WTC11 (cell line): ENCODE data around the gene FAM53A. TPM values are rescaled to one million over a fixed set of nuclear protein-coding genes. Genes with fewer than 3 reads are reported as not detected.

Experiments
- ATAC-seq: fragments of 200-7000 bp; cut with Tn5 transposase; 2 replicates; pipeline ENCODE4 v1.10.0; 2021; ENCODE audit warnings: mild to moderate bottlenecking, moderate library complexity
- CTCF ChIA-PET: fragments of 300-600 bp; sonication (Branson Sonifier 250); formaldehyde crosslinking; loops from one replicate; lab custom pipeline; 2021; ENCODE audit warnings: antibody characterized with exemption; lab: Charles Lee
- POLR2A ChIA-PET: fragments of 350-600 bp; sonication (Branson Sonifier 250); formaldehyde crosslinking; loops from one replicate; lab custom pipeline; 2021; ENCODE audit warnings: antibody characterized with exemption; lab: Charles Lee
- DNase-seq: peaks from one replicate; pipeline ENCODE4 v3.0.0; 2021; ENCODE audit warnings: low spot score
- H3K27ac Mint-ChIP-seq: 2 replicates; pipeline ENCODE4 v1.8.0; 2021; ENCODE audit warnings: mixed read lengths
- H3K27me3 Mint-ChIP-seq: 2 replicates; pipeline ENCODE4 v1.8.0; 2021; ENCODE audit warnings: low read depth, mild to moderate bottlenecking, moderate library complexity, mixed read lengths
- H3K36me3 Mint-ChIP-seq: 2 replicates; pipeline ENCODE4 v1.8.0; 2021; ENCODE audit warnings: mixed read lengths
- H3K4me1 Mint-ChIP-seq: 2 replicates; pipeline ENCODE4 v1.8.0; 2022; ENCODE audit warnings: mixed read lengths
- H3K4me3 Mint-ChIP-seq: 2 replicates; pipeline ENCODE4 v1.8.0; 2021; ENCODE audit warnings: mild to moderate bottlenecking, moderate library complexity, mixed read lengths
- H3K9me3 Mint-ChIP-seq: 2 replicates; pipeline ENCODE4 v1.8.0; 2021; ENCODE audit warnings: mixed read lengths
- ATF1 ChIP-seq: sonication (generic); formaldehyde crosslinking; IDR thresholded peaks from 2 replicates; pipeline ENCODE4 v1.8.1; 2023; ENCODE audit warnings: mild to moderate bottlenecking, moderate library complexity, missing genetic modification reagents
- ELF4 ChIP-seq: sonication (generic); formaldehyde crosslinking; IDR thresholded peaks from 2 replicates; pipeline ENCODE4 v1.8.1; 2022; ENCODE audit warnings: low read depth, mild to moderate bottlenecking, moderate library complexity, missing genetic modification reagents
- NR1H2 ChIP-seq: sonication (generic); formaldehyde crosslinking; IDR thresholded peaks from 2 replicates; pipeline ENCODE4 v1.9.0; 2021; ENCODE audit warnings: mild to moderate bottlenecking, moderate library complexity, missing genetic modification reagents
- NR3C1 ChIP-seq: sonication (generic); formaldehyde crosslinking; conservative IDR thresholded peaks from 2 replicates; pipeline ENCODE4 v1.8.1; 2023; ENCODE audit warnings: low read depth, mild to moderate bottlenecking, missing genetic modification reagents
- OVOL2 ChIP-seq: fragments of 250-450 bp; sonication (Bioruptor Pico); IDR thresholded peaks from 2 replicates; pipeline ENCODE4 v1.9.0; 2021; ENCODE audit warnings: mild to moderate bottlenecking, borderline replicate concordance
- PRDM15 ChIP-seq: sonication (generic); formaldehyde crosslinking; IDR thresholded peaks from 2 replicates; pipeline ENCODE4 v1.8.0; 2022; ENCODE audit warnings: missing genetic modification reagents
- PREB ChIP-seq: sonication (generic); formaldehyde crosslinking; IDR thresholded peaks from 2 replicates; pipeline ENCODE4 v1.8.1; 2022; ENCODE audit warnings: mild to moderate bottlenecking, missing genetic modification reagents, moderate library complexity, borderline replicate concordance
- RORB ChIP-seq: fragments of 250-450 bp; sonication (Bioruptor Pico); IDR thresholded peaks from 2 replicates; pipeline ENCODE4 v1.9.0; 2021; ENCODE audit warnings: mild to moderate bottlenecking
- ZMAT4 ChIP-seq: fragments of 250-450 bp; sonication (Bioruptor Pico); IDR thresholded peaks from 2 replicates; pipeline ENCODE4 v1.9.0; 2021; ENCODE audit warnings: mild to moderate bottlenecking
- total RNA-seq: library from RNA; stranded (reverse); gene quantifications from 3 replicates; pipeline ENCODE4 v1.2.3, GENCODE V29; 2021
- TF ChIP-seq, protein P1 (sequence below): sonication (generic); formaldehyde crosslinking; IDR thresholded peaks from 2 replicates; pipeline ENCODE4 v1.8.1; 2023; ENCODE audit warnings: mild to moderate bottlenecking, missing genetic modification reagents, borderline replicate concordance
- TF ChIP-seq, protein P2 (sequence below): fragments of 250-450 bp; sonication (Bioruptor Pico); IDR thresholded peaks from 2 replicates; pipeline ENCODE4 v1.9.0; 2021; ENCODE audit warnings: moderate library complexity, mild to moderate bottlenecking, inconsistent platforms, borderline replicate concordance

FAM53A gene
- total RNA-seq, 1 experiment from 2014 or later, result 2.9 TPM

- no peak overlapping the region for H3K4me3 Mint-ChIP-seq
- no peak overlapping the region for H3K27ac Mint-ChIP-seq
- CTCF ChIA-PET, result interaction anchor here (1.1 to 1.2 kb wide), 2 partner anchors 61 to 277 kb away, joined by 3 read pairs; no protein-coding TSS in a partner anchor
- H3K4me1 Mint-ChIP-seq, result no peaks in the 10 kb centered on the region
- ATAC-seq (no peak), DNase-seq (no peak)
- H3K27me3 Mint-ChIP-seq, result no peaks in the 10 kb centered on the region
- POLR2A ChIA-PET, result no interaction called here
- no peaks in the 10 kb centered on the region for H3K9me3 Mint-ChIP-seq
- H3K36me3 Mint-ChIP-seq, result no peaks in the 10 kb centered on the region
- TF ChIP-seq RORB (no peak), NR3C1 (CRISPR knock-in tag) (no peak)
- TF ChIP-seq, protein P1, sequence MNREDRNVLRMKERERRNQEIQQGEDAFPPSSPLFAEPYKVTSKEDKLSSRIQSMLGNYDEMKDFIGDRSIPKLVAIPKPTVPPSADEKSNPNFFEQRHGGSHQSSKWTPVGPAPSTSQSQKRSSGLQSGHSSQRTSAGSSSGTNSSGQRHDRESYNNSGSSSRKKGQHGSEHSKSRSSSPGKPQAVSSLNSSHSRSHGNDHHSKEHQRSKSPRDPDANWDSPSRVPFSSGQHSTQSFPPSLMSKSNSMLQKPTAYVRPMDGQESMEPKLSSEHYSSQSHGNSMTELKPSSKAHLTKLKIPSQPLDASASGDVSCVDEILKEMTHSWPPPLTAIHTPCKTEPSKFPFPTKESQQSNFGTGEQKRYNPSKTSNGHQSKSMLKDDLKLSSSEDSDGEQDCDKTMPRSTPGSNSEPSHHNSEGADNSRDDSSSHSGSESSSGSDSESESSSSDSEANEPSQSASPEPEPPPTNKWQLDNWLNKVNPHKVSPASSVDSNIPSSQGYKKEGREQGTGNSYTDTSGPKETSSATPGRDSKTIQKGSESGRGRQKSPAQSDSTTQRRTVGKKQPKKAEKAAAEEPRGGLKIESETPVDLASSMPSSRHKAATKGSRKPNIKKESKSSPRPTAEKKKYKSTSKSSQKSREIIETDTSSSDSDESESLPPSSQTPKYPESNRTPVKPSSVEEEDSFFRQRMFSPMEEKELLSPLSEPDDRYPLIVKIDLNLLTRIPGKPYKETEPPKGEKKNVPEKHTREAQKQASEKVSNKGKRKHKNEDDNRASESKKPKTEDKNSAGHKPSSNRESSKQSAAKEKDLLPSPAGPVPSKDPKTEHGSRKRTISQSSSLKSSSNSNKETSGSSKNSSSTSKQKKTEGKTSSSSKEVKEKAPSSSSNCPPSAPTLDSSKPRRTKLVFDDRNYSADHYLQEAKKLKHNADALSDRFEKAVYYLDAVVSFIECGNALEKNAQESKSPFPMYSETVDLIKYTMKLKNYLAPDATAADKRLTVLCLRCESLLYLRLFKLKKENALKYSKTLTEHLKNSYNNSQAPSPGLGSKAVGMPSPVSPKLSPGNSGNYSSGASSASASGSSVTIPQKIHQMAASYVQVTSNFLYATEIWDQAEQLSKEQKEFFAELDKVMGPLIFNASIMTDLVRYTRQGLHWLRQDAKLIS (CRISPR knock-in tag), result no peak
Observed at GRCh38 chr4:1632109-1633104, 51.7 kb downstream of the FAM53A start.

- H3K27ac Mint-ChIP-seq, result no peak overlapping the region
- POLR2A ChIA-PET, result interaction anchor here (0.6 kb wide), 1 partner anchor 206 kb away, joined by 4 read pairs; no protein-coding TSS in a partner anchor
- no peaks in the 10 kb centered on the region for H3K36me3 Mint-ChIP-seq
- TF ChIP-seq OVOL2 (CRISPR knock-in tag) (no peak), ATF1 (CRISPR knock-in tag) (no peak), ELF4 (CRISPR knock-in tag) (no peak), ZMAT4 (CRISPR knock-in tag) (no peak), PREB (CRISPR knock-in tag) (no peak), NR1H2 (CRISPR knock-in tag) (no peak), RORB (no peak), PRDM15 (CRISPR knock-in tag) (no peak)
- TF ChIP-seq, protein P2, sequence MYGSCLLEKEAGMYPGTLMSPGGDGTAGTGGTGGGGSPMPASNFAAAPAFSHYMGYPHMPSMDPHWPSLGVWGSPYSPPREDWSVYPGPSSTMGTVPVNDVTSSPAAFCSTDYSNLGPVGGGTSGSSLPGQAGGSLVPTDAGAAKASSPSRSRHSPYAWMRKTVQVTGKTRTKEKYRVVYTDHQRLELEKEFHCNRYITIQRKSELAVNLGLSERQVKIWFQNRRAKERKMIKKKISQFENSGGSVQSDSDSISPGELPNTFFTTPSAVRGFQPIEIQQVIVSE (CRISPR knock-in tag), result no peak
- no peaks in the 10 kb centered on the region for H3K4me1 Mint-ChIP-seq
- no peak overlapping the region for H3K4me3 Mint-ChIP-seq
- CTCF ChIA-PET, result interaction anchor here (0.7 to 1.2 kb wide), 3 partner anchors 62 to 275 kb away, joined by 3 read pairs; no protein-coding TSS in a partner anchor
- DNase-seq (no peak), ATAC-seq (no peak)
- no peaks in the 10 kb centered on the region for H3K27me3 Mint-ChIP-seq
- H3K9me3 Mint-ChIP-seq, result no peaks in the 10 kb centered on the region
Observed at GRCh38 chr4:1631136-1631535, 53.0 kb downstream of the FAM53A start.
